Mesenchymal stem cell (in vitro differentiated cells and primary cell): ENCODE measurements around the gene DAGLA.

Experiments
- DNase-seq: peaks from one replicate; pipeline ENCODE4 v3.0.0-alpha.2; 2013
- H2AFZ ChIP-seq: one replicate; pipeline ENCODE4 v1.6.1; 2013; ENCODE audit warnings: low read depth, mild to moderate bottlenecking, control low read depth, inconsistent platforms, low read length, moderate library complexity
- H2AK5ac ChIP-seq: 2 replicates; pipeline ENCODE4 v1.6.1; 2013; ENCODE audit warnings: low read length, moderate library complexity, mild to moderate bottlenecking, inconsistent platforms; ENCODE audit not compliant: severe bottlenecking
- H2BK120ac ChIP-seq: one replicate; pipeline ENCODE4 v1.6.1; 2013; ENCODE audit warnings: low read depth, mild to moderate bottlenecking, inconsistent platforms, low read length, moderate library complexity
- H2BK12ac ChIP-seq, 2 experiments: one replicate each; pipeline ENCODE4 v1.6.1; 2013; ENCODE audit warnings: inconsistent platforms in 2 of 2, low read length in 2 of 2, mild to moderate bottlenecking in 2 of 2, moderate library complexity in 2 of 2, control low read depth in 1 of 2
- H2BK15ac ChIP-seq: one replicate; pipeline ENCODE4 v1.6.1; 2013; ENCODE audit warnings: mild to moderate bottlenecking, low read depth, inconsistent platforms; ENCODE audit not compliant: poor library complexity, severe bottlenecking
- H2BK5ac ChIP-seq: 2 replicates; pipeline ENCODE4 v1.6.1; 2013; ENCODE audit warnings: low read depth, mild to moderate bottlenecking, low read length, control low read depth, inconsistent platforms; ENCODE audit not compliant: poor library complexity, severe bottlenecking
- H3K14ac ChIP-seq, 2 experiments: one replicate each; pipeline ENCODE4 v1.6.1; 2013; ENCODE audit warnings: inconsistent platforms in 2 of 2, low read length in 2 of 2, control low read depth in 1 of 2, mild to moderate bottlenecking in 1 of 2, moderate library complexity in 1 of 2
- H3K18ac ChIP-seq, 2 experiments: one replicate each; pipeline ENCODE4 v1.6.1; 2013; ENCODE audit warnings: inconsistent platforms in 2 of 2, low read length in 2 of 2, control low read depth in 1 of 2, low read depth in 1 of 2, mild to moderate bottlenecking in 1 of 2
- H3K23ac ChIP-seq, 2 experiments: one replicate each; pipeline ENCODE4 v1.6.1; 2013; ENCODE audit warnings: inconsistent platforms in 2 of 2, low read length in 2 of 2, mild to moderate bottlenecking in 2 of 2, moderate library complexity in 2 of 2, control low read depth in 1 of 2
- H3K27ac ChIP-seq: 2 replicates; pipeline ENCODE4 v1.5.1; 2013; ENCODE audit warnings: mild to moderate bottlenecking, moderate library complexity, low read length, control low read depth, inconsistent platforms; ENCODE audit not compliant: poor library complexity, severe bottlenecking
- H3K27me3 ChIP-seq, 2 experiments: 2 replicates each; pipeline versions ENCODE4 v1.6.1 to v1.7.0; 2013; ENCODE audit warnings: low read length in 2 of 2, mild to moderate bottlenecking in 2 of 2, moderate library complexity in 2 of 2, control low read depth in 1 of 2, inconsistent platforms in 1 of 2; ENCODE audit not compliant: control insufficient read depth in 1 of 2, insufficient read depth in 1 of 2
- H3K36me3 ChIP-seq, 2 experiments: 2 replicates each; pipeline versions ENCODE4 v1.6.1 to v1.7.0; 2013; ENCODE audit warnings: low read length in 2 of 2, control low read depth in 1 of 2, inconsistent platforms in 1 of 2, low read depth in 1 of 2, mild to moderate bottlenecking in 1 of 2; ENCODE audit not compliant: insufficient read depth in 2 of 2, control insufficient read depth in 1 of 2
- H3K4ac ChIP-seq, 2 experiments: one replicate each; pipeline ENCODE4 v1.6.1; 2013; ENCODE audit warnings: inconsistent platforms in 2 of 2, low read length in 2 of 2, mild to moderate bottlenecking in 2 of 2, moderate library complexity in 2 of 2, control low read depth in 1 of 2, low read depth in 1 of 2
- H3K4me1 ChIP-seq: 2 replicates; pipeline ENCODE4 v1.6.1; 2013; ENCODE audit warnings: low read depth, low read length, control low read depth; ENCODE audit not compliant: control insufficient read depth, insufficient read depth
- H3K4me2 ChIP-seq: 2 replicates; pipeline ENCODE4 v1.6.1; 2013; ENCODE audit warnings: low read length, mild to moderate bottlenecking, inconsistent platforms; ENCODE audit not compliant: poor library complexity, severe bottlenecking
- H3K4me3 ChIP-seq, 2 experiments: 2 replicates each; pipeline versions ENCODE4 v1.5.1 to v1.7.0; 2013; ENCODE audit warnings: low read length in 2 of 2, mild to moderate bottlenecking in 2 of 2, control low read depth in 1 of 2, low read depth in 1 of 2; ENCODE audit not compliant: insufficient read depth in 1 of 2
- H3K79me1 ChIP-seq: replicated peaks from 2 replicates; pipeline ENCODE4 v1.6.1; 2013; ENCODE audit warnings: mild to moderate bottlenecking, control low read depth, low read length, inconsistent platforms; ENCODE audit not compliant: poor library complexity, severe bottlenecking
- H3K9ac ChIP-seq: 2 replicates; pipeline ENCODE4 v1.7.0; 2013; ENCODE audit warnings: mild to moderate bottlenecking, low read length, moderate library complexity
- H3K9me3 ChIP-seq: 2 replicates; pipeline ENCODE4 v1.7.0; 2013; ENCODE audit warnings: mild to moderate bottlenecking, low read length; ENCODE audit not compliant: control insufficient read depth
- H4K8ac ChIP-seq: one replicate; pipeline ENCODE4 v1.6.1; 2013; ENCODE audit warnings: inconsistent platforms, mild to moderate bottlenecking, low read length, moderate library complexity
- H4K91ac ChIP-seq: one replicate; pipeline ENCODE4 v1.6.1; 2013; ENCODE audit warnings: mild to moderate bottlenecking, low read length, inconsistent platforms
- WGBS: methylation state at CpG from one replicate; pipeline ENCODE4 v1.1.7; 2013; ENCODE audit warnings: mixed read lengths; 5-methylcytosine and 5-hydroxymethylcytosine counted together

The DAGLA gene

GRCh38 chr11:61732705-61733104 is 52.5 kb downstream of the DAGLA start:
- peak overlapping the region; percentile 42 for H3K9ac ChIP-seq
- no peak overlapping the region for H3K18ac ChIP-seq
- no peak overlapping the region for H2AFZ ChIP-seq
- H3K27ac ChIP-seq: no peak overlapping the region
- H3K9me3 ChIP-seq: no peaks in the 10 kb centered on the region
- no peak overlapping the region for H3K14ac ChIP-seq
- no peaks in the 10 kb centered on the region for H3K27me3 ChIP-seq
- peak overlapping the region in 1 of 2 experiments; percentile 18 for H2BK12ac ChIP-seq
- peaks cover 29% of the 10 kb centered on the region for H3K4me1 ChIP-seq
- 87% methylated on average over 6 of the region's 6 CpGs for WGBS
- peak overlapping the region; percentile 28 for H2BK15ac ChIP-seq
- H3K36me3 ChIP-seq: peaks cover 19 to 76% of the 10 kb centered on the region in 2 experiments
- no peak overlapping the region for H3K23ac ChIP-seq
- no peak overlapping the region for H2BK120ac ChIP-seq
- H3K4me3 ChIP-seq: no peak overlapping the region
- H3K79me1 ChIP-seq: no peaks in the 10 kb centered on the region
- no peak overlapping the region for H3K4ac ChIP-seq
- no peak overlapping the region for H2AK5ac ChIP-seq
- H4K8ac ChIP-seq: no peak overlapping the region
- no peak overlapping the region for H3K4me2 ChIP-seq
- no peak for DNase-seq
- H2BK5ac ChIP-seq: no peak overlapping the region
- peak overlapping the region; percentile 57 for H4K91ac ChIP-seq

DNA sequence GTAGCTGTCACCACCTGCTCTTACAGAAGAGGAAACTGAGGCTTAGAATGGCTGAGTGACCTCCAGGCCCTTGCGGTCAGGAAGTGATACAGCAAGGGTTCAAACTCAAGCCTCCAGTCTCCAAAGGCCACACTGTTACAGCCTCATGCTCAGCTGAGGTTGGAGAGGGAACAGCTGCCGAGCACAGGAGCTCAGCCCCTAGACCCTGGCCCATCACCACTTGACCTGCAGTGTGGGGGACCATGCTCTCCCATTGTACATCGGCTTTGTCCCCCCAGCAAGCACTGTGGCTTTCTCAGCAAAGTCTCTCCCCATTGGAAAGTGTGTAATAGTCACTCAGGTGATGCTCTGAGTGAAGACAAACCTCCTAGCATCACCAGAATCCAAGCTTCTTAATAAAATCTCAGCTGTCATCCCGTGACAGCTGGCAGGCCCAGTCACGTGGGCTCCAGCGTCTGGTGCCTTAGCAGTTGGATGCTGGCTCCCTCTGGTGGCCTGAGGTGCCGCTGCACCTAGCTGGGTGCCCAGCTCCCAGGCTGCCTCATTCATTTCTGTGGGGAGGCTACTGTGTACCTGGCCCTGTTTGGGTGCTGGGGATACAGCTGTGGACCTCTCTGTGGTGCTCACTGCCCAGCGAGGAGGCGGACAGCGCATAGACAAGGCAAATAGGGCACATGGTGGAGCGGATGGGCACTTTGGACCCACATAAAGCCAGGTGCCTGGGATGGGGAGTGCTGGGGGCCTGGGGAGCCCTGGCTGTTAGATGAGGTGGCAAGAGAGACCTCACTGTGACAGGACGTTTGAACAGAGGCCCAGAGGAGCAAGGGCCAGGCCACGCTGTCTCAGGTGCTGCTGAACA is 53.2 kb downstream of the DAGLA start:
- H2BK120ac ChIP-seq: no peak overlapping the region
- H3K4me1 ChIP-seq: peaks cover 23% of the 10 kb centered on the region
- peak overlapping the region; percentile 11 for H2AK5ac ChIP-seq
- H3K36me3 ChIP-seq: peaks cover 21 to 77% of the 10 kb centered on the region in 2 experiments
- no peaks in the 10 kb centered on the region for H3K79me1 ChIP-seq
- no peaks in the 10 kb centered on the region for H3K27me3 ChIP-seq
- peak overlapping the region in 1 of 2 experiments; percentile 14 for H3K4ac ChIP-seq
- peak overlapping the region; percentile 7 to 77 for H3K18ac ChIP-seq
- peak overlapping the region; percentile 5 for H4K91ac ChIP-seq
- H3K27ac ChIP-seq: no peak overlapping the region
- 25% methylated on average over 13 of the region's 13 CpGs for WGBS
- no peak overlapping the region for H3K23ac ChIP-seq
- no peak overlapping the region for H3K4me2 ChIP-seq
- H4K8ac ChIP-seq: peak overlapping the region; percentile 14
- DNase-seq: peak; percentile 80
- H3K4me3 ChIP-seq: no peak overlapping the region
- H3K9me3 ChIP-seq: no peaks in the 10 kb centered on the region
- no peak overlapping the region for H3K14ac ChIP-seq
- H2BK5ac ChIP-seq: no peak overlapping the region
- H2BK12ac ChIP-seq: peak overlapping the region in 1 of 2 experiments; percentile 67
- H2BK15ac ChIP-seq: peak overlapping the region; percentile 28
- peak overlapping the region; percentile 60 for H2AFZ ChIP-seq
- H3K9ac ChIP-seq: peak overlapping the region; percentile 42

DNA sequence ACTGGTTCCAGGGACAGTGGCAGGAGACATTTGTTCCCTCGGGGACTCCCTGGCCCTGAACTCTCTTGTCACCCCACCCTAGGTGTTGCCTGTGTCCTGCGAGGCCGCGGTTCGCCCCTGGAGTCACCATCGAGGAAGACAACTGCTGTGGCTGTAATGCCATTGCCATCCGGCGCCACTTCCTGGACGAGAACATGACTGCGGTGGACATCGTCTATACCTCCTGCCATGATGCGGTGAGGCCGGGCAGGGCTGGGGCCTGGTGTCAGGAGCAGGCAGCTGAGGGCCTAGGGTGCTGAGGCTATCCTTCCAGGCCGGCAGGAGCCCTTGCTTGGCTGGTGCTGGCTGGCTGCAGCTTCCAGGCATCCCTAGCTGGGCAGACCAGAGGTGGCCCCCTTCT is 54.6 kb downstream of the DAGLA start:
- Histone ChIP-seq H3K4ac (no peak overlapping the region), H2BK12ac (no peak overlapping the region), H3K4me1 (peaks cover 10% of the 10 kb centered on the region), H3K23ac (no peak overlapping the region), H4K8ac (no peak overlapping the region), H3K14ac (no peak overlapping the region), H3K79me1 (no peaks in the 10 kb centered on the region), H3K27me3 (no peaks in the 10 kb centered on the region), H2BK5ac (no peak overlapping the region), H4K91ac (peak overlapping the region; percentile 31), H3K9me3 (no peaks in the 10 kb centered on the region), H3K36me3 (peaks cover 21 to 81% of the 10 kb centered on the region in 2 experiments), H3K4me2 (no peak overlapping the region), H3K9ac (no peak overlapping the region), H3K27ac (no peak overlapping the region), H2AK5ac (no peak overlapping the region), H3K18ac (no peak overlapping the region), H2AFZ (no peak overlapping the region), H2BK120ac (no peak overlapping the region), H3K4me3 (no peak overlapping the region), H2BK15ac (no peak overlapping the region)
- 97% methylated on average over 14 of the region's 14 CpGs for WGBS
- DNase-seq: no peak

DNA sequence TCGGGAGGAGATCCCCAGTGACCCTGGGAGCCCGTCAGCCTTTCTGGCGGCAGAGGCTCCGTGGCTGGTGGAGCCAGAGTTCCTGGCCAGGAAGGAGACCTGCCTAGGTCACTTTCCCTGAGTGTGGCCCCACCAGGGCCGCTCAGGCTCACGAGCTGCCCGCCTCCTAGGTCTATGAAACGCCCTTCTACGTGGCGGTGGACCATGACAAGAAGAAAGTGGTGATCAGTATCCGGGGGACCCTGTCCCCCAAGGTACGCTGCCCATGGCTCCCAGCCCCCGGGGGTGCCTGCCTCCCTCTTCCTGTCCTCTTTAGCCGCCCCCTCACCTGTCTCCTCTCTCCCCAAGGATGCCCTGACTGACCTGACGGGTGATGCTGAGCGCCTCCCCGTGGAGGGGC is 55.2 kb downstream of the DAGLA start:
- Histone ChIP-seq H3K4ac (no peak overlapping the region), H3K4me3 (no peak overlapping the region), H3K79me1 (no peaks in the 10 kb centered on the region), H3K4me1 (peaks cover 8% of the 10 kb centered on the region), H2AK5ac (no peak overlapping the region), H3K18ac (no peak overlapping the region), H3K23ac (no peak overlapping the region), H4K8ac (no peak overlapping the region), H4K91ac (no peak overlapping the region), H3K14ac (no peak overlapping the region), H3K9me3 (no peaks in the 10 kb centered on the region), H3K27me3 (no peaks in the 10 kb centered on the region), H3K27ac (no peak overlapping the region), H3K4me2 (no peak overlapping the region), H3K36me3 (peaks cover 21 to 84% of the 10 kb centered on the region in 2 experiments), H2BK120ac (no peak overlapping the region), H2AFZ (no peak overlapping the region), H2BK15ac (no peak overlapping the region), H2BK5ac (no peak overlapping the region), H2BK12ac (no peak overlapping the region), H3K9ac (no peak overlapping the region)
- DNase-seq: no peak
- 89% methylated on average over 17 of the region's 17 CpGs for WGBS
